COLO829 (cell line): ENCODE data around the gene DDX5.

Source experiments
- DNase-seq: peaks from one replicate; pipeline ENCODE4 v3.0.0; 2012; ENCODE audit warnings: low spot score

Gene DDX5

GRCh38 chr17:64506201-64506575, at the start of gene DDX5:
Gene DDX5 (minus strand): TSS chr17:64506289. CDS start chr17:64506119, 170 bp downstream.
- peak; percentile 97 for DNase-seq

GRCh38 chr17:64555281-64555680, 49.2 kb upstream of the DDX5 start:
- no peak for DNase-seq

- DNase-seq: no peak
These were observed 48.0 kb upstream of the DDX5 start for GRCh38 chr17:64554028-64554637.

GRCh38 chr17:64551461-64551860, 45.4 kb upstream of the DDX5 start:
- DNase-seq: no peak

- DNase-seq: no peak
These were observed 41.2 kb upstream of the DDX5 start for GRCh38 chr17:64547319-64547718.

GRCh38 chr17:64546716-64547115, 40.6 kb upstream of the DDX5 start:
- DNase-seq: no peak

GRCh38 chr17:64544742-64545141, 38.7 kb upstream of the DDX5 start:
- no peak for DNase-seq

GRCh38 chr17:64540118-64540776, 34.2 kb upstream of the DDX5 start:
- DNase-seq: no peak

- no peak for DNase-seq
These were observed 32.5 kb upstream of the DDX5 start for GRCh38 chr17:64538508-64539130.

GRCh38 chr17:64537488-64537887, 31.4 kb upstream of the DDX5 start:
- DNase-seq: no peak

- no peak for DNase-seq
These were observed 30.8 kb upstream of the DDX5 start for GRCh38 chr17:64536913-64537312.

GRCh38 chr17:64535357-64535756, 29.3 kb upstream of the DDX5 start:
- no peak for DNase-seq

GRCh38 chr17:64534187-64534586, 28.1 kb upstream of the DDX5 start:
- no peak for DNase-seq

GRCh38 chr17:64533784-64534183, 27.7 kb upstream of the DDX5 start:
- DNase-seq: no peak

GRCh38 chr17:64532409-64532808, 26.3 kb upstream of the DDX5 start:
- DNase-seq: no peak

GRCh38 chr17:64531955-64532371, 25.9 kb upstream of the DDX5 start:
- no peak for DNase-seq

GRCh38 chr17:64529221-64529620, 23.1 kb upstream of the DDX5 start:
- DNase-seq: no peak

- DNase-seq: no peak
These were observed 21.8 kb upstream of the DDX5 start for GRCh38 chr17:64527914-64528313.

GRCh38 chr17:64520359-64520758, 14.3 kb upstream of the DDX5 start:
- no peak for DNase-seq

- no peak for DNase-seq
These were observed 13.5 kb upstream of the DDX5 start for GRCh38 chr17:64519601-64520000.

- no peak for DNase-seq
These were observed 9.7 kb upstream of the DDX5 start for GRCh38 chr17:64515829-64516228.

- DNase-seq: no peak
These were observed 9.3 kb upstream of the DDX5 start for GRCh38 chr17:64515419-64515818.

GRCh38 chr17:64509179-64509578, 3.1 kb upstream of the DDX5 start:
- no peak for DNase-seq

- no peak for DNase-seq
These were observed 2.6 kb upstream of the DDX5 start for GRCh38 chr17:64508683-64509082.
